GM19324 (cell line): ENCODE measurements around the gene REN.

Experiments used
- ATAC-seq: cut with Tn5 transposase; IDR thresholded peaks from one replicate; pipeline ENCODE4 v1.9.1; 2021; ENCODE audit warnings: mild to moderate bottlenecking, moderate library complexity; ENCODE audit not compliant: unreplicated experiment, low FRiP score

REN gene

DNA sequence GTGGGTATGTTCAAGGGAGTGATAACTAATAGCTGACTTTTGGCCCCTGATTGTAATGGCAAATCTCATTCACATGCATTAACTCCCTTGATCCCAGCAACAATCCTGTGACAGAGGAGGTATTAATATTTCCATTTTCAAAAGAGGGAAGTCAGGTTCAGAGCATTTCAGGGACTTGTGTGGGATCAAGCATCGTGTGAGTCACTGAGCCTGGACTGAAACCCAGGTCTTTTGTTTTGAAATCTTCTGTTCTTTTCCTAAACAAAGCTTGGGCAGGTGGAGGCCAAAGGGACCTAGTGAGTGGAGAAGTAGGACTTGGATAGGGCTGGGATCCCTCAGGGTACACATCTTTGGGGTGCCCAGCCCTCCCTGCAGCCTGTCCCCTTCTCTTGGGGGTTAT is 52.2 kb downstream of the REN start:
- no peak for ATAC-seq

DNA sequence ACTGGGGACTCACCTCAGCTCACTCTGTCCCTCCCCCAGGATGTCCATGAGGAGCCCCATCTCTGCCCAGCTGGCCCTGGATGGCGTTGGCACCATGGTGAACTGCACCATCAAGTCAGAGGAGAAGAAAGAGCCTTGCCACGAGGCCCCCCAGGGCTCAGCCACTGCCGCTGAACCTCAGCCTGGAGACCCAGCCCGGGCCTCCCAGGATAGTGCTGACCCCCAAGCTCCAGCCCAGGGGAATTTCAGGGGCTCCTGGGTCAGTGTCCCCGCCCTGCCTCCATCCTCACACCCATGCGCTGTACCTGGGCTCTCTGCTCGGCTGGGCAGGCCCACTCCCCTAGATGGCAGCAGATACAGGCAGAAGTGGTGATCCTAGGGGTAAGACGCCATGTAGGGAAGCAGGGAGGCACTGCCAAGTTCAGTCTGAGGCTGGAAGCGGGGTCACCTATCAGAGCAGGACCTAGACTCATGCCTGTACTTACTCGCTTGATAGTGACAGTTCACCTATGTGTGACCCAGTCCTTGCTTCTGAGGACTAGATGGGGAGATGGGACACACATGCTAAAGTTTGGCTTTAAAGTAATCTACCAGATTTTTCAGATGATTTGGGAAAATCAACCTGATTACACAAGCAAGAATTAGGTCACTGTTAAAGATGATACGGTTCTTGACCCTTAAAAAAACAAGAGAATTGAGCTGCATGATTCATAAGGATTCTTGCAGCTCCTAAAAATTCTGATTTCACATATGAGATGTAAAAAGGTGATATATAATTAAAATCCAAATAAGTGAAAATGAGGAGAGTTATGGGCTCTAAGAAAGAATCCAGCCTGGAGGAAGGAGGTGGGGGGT is 53.0 kb downstream of the REN start:
- no peak for ATAC-seq

DNA sequence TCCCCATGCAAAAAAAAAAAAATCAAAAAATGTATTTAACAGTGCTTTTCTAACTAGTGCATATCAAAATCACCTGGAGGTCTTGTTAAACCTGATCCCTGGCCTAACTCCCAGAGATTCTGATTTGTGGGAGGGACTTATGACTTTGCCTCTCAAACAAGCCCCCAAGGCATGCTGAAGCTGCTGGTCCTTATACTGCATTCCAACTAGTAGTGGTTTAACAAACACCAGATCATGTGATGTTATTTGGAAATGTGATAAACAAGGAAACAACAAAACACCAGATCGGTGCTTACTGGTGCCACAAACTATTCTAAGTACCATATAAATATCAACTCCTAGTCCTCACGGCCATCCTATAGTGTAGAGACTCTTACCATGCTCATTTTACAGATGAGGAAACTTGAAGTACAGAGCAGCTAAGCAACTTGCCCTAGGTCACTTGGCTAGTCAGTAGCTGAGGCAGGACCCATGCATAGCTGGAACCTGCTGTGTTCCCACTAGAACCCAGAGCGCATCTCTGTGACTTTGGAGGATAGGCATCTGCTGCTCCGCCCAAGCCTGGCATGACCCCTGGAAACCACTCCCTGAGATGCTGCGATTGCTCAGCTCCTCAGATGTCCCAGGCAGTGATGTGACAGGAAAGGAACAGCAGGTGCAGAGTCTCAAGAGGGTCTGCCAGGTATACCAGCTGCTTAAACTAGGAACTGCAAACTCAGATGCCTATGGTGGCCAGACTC is 55.1 kb downstream of the REN start:
- ATAC-seq = no peak

DNA sequence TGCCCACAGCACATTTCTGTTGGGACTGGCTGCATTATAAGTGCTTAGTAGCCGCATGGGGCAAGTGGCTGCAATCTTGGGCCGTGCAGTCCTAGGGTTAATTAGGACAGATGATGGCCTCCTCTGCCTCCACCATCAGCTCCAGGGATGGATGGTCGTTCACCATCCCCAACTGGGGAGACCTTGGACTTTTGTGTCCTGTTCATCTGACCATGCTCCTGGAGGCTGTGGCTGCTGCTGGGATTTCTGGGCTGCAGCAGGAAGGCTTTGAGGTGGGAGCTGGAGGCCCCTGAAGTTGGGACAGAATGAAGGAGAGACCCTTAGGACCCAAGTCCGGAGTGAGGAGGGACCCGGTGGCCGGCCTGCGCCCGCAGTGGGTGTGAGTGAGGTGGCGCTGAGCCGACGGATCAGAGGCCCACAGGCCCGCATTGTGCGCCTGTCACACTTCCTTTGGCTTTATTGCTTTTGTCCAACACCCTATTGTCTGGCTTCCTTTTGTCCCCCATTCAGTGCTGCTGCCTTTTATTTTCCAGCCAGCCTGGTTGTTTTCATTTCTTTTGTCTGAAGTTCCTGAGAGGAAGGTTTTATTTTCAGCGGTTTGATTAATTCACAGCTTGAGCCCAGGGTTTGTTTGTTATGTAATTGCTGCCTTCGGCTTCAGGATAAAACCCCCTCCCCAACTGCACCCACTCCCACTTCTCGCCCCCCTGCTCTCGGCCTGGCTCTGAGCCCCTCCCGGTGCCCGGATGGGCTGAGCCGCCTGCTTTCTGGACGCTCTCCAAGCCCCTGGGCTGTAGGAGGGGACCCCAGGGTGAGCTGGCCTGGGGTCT is 57.6 kb downstream of the REN start:
- ATAC-seq = no peak

DNA sequence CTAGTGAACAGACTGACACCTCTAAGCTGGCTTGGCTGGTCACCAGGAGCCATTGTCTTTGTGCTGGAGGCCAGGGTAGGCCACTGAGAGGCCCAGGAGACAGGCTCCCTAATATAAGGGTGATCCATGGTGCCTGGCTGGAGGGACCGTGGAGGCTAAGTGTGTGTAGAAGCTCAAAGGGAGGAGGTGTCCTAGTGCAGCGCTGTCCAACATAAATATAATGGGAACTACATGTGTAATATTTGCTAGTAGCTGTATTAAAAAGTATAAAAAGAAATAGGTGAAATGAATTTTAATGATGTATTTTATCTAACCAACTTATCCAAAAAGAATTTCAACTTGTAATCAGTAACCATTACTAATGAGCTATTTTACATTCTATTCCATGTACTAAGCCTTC is 58.2 kb downstream of the REN start:
- ATAC-seq = no peak

DNA sequence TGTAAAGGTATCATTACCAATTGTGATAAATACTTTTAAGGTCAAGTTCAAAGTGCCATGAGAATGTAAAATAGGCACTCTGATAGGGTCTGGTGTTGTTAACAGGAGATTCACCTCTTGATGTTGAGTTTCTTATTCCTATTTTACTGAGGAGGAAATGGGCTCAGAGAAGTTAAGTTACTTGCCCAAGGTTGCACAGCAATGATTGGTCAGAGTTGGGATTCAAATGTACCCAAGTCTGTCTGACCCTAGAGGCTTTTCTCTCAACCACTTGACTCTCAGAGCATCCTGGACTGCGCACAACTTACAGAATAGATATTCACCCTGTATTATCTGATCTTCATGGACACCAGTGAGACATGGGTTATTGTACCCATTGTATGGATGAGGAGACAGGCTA is 59.3 kb downstream of the REN start:
- ATAC-seq = no peak

DNA sequence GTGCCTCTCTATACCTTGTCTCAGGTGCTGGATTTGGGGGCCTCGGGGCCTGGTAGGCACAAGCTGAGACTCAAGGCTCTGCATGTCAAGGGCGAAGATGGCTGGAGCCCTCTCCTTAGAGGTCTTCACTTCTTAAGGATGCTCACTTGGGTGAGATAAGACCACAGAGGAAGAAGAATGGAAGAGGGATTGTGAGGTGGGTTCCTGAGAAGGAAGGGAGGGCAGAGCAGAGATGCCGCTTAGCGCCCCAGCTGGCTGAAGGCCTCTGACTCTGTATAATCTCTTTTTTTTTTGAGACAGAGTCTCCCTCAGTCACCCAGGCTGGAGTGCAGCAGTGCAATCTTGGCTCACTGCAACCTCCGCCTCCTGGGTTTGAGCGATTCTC is 61.0 kb downstream of the REN start:
- no peak for ATAC-seq
